CD4-positive, alpha-beta T cell (primary cell): Measurements from ENCODE around the gene HELT. TPM values are rescaled to one million over a fixed set of nuclear protein-coding genes. Genes with fewer than 3 reads are reported as not detected.

ENCODE experiments used
- ATAC-seq: fragments of 200-7000 bp; cut with Tn5 transposase; one replicate; pipeline ENCODE4 v1.10.0; 2022; ENCODE audit warnings: mild to moderate bottlenecking; ENCODE audit not compliant: poor library complexity
- CTCF ChIA-PET: fragments of 350-600 bp; sonication (Branson Sonifier 250); formaldehyde crosslinking; loops from one replicate; lab custom pipeline; 2021; ENCODE audit warnings: antibody characterized with exemption, inconsistent platforms; lab: Charles Lee
- POLR2A ChIA-PET: fragments of 350-600 bp; sonication (Branson Sonifier 250); formaldehyde crosslinking; loops from one replicate; lab custom pipeline; 2021; ENCODE audit warnings: antibody characterized with exemption, inconsistent platforms; lab: Charles Lee
- DNase-seq, 14 experiments: peaks; one replicate each; pipeline ENCODE4 v3.0.0-alpha.2; 2013 to 2020; ENCODE audit warnings: mixed read lengths in 2 of 14
- H3K27ac ChIP-seq, 2 donors: one replicate each; pipeline versions ENCODE4 v1.5.1 to v1.7.0; 2013; ENCODE audit warnings: low read length in 2 of 2, low read depth in 1 of 2, mild to moderate bottlenecking in 1 of 2
- H3K27me3 ChIP-seq, 2 experiments: 1 replicate in 1 of 2; 2 replicates in 1 of 2; pipeline versions ENCODE4 v1.6.1 to v1.7.0; 2013; ENCODE audit warnings: low read length in 2 of 2, control low read depth in 1 of 2, mild to moderate bottlenecking in 1 of 2, moderate library complexity in 1 of 2; ENCODE audit not compliant: insufficient read depth in 2 of 2, control insufficient read depth in 1 of 2
- H3K36me3 ChIP-seq: one replicate; pipeline ENCODE4 v1.6.1; 2013; ENCODE audit warnings: low read length, control low read depth; ENCODE audit not compliant: insufficient read depth
- H3K4me1 ChIP-seq: one replicate; pipeline ENCODE4 v1.6.1; 2013; ENCODE audit warnings: low read length, control low read depth; ENCODE audit not compliant: insufficient read depth
- H3K4me3 ChIP-seq: one replicate; pipeline ENCODE4 v1.5.1; 2013; ENCODE audit warnings: mild to moderate bottlenecking, low read length, moderate library complexity
- H3K9me3 ChIP-seq, 2 experiments: 1 replicate in 1 of 2; 2 replicates in 1 of 2; pipeline versions ENCODE4 v1.6.1 to v1.7.0; 2013; ENCODE audit warnings: low read length in 2 of 2, mild to moderate bottlenecking in 2 of 2, control low read depth in 1 of 2, moderate library complexity in 1 of 2; ENCODE audit not compliant: control insufficient read depth in 1 of 2, insufficient read depth in 1 of 2
- H3K27ac Mint-ChIP-seq: one replicate; pipeline ENCODE4 v1.8.0; 2020; ENCODE audit warnings: mixed read lengths
- H3K27me3 Mint-ChIP-seq: one replicate; pipeline ENCODE4 v1.8.0; 2021; ENCODE audit warnings: mixed read lengths
- H3K36me3 Mint-ChIP-seq: one replicate; pipeline ENCODE4 v1.8.0; 2021; ENCODE audit warnings: low read depth, mixed read lengths
- H3K4me1 Mint-ChIP-seq: one replicate; pipeline ENCODE4 v1.8.0; 2021; ENCODE audit warnings: low read depth, mixed read lengths
- H3K4me3 Mint-ChIP-seq: one replicate; pipeline ENCODE4 v1.8.0; 2020; ENCODE audit warnings: mild to moderate bottlenecking, mixed read lengths
- H3K9me3 Mint-ChIP-seq: one replicate; pipeline ENCODE4 v1.8.0; 2020; ENCODE audit warnings: mixed read lengths
- intact Hi-C, 2 experiments: fragments of 100-400 bp; cut with DNase I in 1 of 2; cut with micrococcal nuclease in 1 of 2; formaldehyde crosslinking; loops; one replicate each; pipeline versions ENCODE4 v1.15.1 to v1.9.0; 2023 to 2025; cut with DNase I, micrococcal nuclease
- polyA plus RNA-seq, 2 donors: library from polyadenylated mRNA; unstranded; fragments of 120-200 nt; gene quantifications; one replicate each; pipeline ENCODE4 v1.2.1, GENCODE V29; 2013
- total RNA-seq, 174 experiments: library from RNA in 2 of 174; stranded (reverse) in 2 of 174; gene quantifications; one replicate each; pipeline ENCODE4 v1.2.3 and lab custom pipeline; 2021 to 2026
- TF ChIP-seq, protein P1 (sequence below): fragments of 200-600 bp; IDR thresholded peaks from one replicate; pipeline ENCODE4 v1.8.0; 2022; ENCODE audit warnings: antibody characterized with exemption, mild to moderate bottlenecking

The HELT gene, protein sequence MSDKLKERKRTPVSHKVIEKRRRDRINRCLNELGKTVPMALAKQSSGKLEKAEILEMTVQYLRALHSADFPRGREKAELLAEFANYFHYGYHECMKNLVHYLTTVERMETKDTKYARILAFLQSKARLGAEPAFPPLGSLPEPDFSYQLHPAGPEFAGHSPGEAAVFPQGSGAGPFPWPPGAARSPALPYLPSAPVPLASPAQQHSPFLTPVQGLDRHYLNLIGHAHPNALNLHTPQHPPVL
- not detected for total RNA-seq
- polyA plus RNA-seq (2013, experiment 1 of 2) = not detected
- not detected for polyA plus RNA-seq (2013, experiment 2 of 2)
- total RNA-seq (lab: John Stamatoyannopoulos, UW) = 0 to 0.14 (median 0) reads per million in 172 experiments

DNA sequence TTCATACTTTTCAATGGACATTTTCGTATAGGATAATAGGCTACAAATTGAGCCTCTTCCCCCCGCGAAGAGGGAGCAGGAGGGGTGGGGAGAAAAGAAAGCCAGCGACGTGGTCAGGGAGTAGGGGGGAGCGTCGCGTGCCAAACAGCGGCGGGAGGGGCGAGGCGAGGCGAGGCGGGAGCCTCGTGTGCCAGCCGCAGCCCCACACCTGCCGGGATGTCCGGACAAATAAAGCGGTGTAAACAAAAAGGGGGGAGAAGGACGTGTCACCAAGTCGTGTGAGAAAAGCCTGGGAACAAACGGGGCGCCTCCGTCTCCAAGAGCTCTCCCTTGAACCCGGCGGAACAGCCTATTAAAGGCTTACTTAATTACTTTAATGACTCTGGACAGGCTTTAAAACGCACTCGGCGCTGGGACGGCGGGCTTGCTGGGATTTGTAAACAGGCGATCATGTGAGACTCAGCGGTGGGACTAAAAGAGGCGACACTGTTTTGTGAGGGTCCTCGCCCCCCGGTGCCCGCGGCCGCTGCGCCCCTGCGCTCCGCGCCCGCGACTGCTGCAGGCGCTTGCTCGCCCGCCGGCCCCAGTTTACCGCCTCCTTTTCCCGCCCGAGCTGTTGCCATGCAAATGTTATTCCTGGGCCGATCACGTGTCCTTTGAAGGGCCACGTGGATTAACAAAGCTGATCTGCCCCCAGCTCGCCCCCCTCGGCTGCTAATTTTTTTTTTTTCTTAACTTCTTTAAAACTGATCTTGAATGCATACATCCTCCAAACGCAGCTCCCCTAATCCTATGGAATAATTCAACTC is at the start of gene HELT:
HELT (plus strand) TSS at position 527 of the 809 bp plus-strand sequence. CDS start 439 bp downstream, outside the sequence.
- intact Hi-C loops = no loop called here
- Histone ChIP-seq H3K27me3 (peaks cover 62 to 84% of the 10 kb centered on the region in 2 experiments), H3K4me3 (no peak within 1 kb of the TSS), H3K27ac (no peak within 1 kb of the TSS), H3K9me3 (peaks cover 0 to 3% of the 10 kb centered on the region in 2 experiments), H3K36me3 (no peaks in the 10 kb centered on the region), H3K4me1 (peaks cover 4% of the 10 kb centered on the region)
- no peaks in the 10 kb centered on the region for H3K36me3 Mint-ChIP-seq
- no peaks in the 10 kb centered on the region for H3K9me3 Mint-ChIP-seq
- H3K4me3 Mint-ChIP-seq = no peak within 1 kb of the TSS
- DNase-seq = no peak
- no peak within 1 kb of the TSS for H3K27ac Mint-ChIP-seq
- ChIA-PET POLR2A (no interaction called here), CTCF (no interaction called here)
- peaks cover 14% of the 10 kb centered on the region for H3K4me1 Mint-ChIP-seq
- ATAC-seq = no peak
- peaks cover 82% of the 10 kb centered on the region for H3K27me3 Mint-ChIP-seq
- TF ChIP-seq, protein P1, sequence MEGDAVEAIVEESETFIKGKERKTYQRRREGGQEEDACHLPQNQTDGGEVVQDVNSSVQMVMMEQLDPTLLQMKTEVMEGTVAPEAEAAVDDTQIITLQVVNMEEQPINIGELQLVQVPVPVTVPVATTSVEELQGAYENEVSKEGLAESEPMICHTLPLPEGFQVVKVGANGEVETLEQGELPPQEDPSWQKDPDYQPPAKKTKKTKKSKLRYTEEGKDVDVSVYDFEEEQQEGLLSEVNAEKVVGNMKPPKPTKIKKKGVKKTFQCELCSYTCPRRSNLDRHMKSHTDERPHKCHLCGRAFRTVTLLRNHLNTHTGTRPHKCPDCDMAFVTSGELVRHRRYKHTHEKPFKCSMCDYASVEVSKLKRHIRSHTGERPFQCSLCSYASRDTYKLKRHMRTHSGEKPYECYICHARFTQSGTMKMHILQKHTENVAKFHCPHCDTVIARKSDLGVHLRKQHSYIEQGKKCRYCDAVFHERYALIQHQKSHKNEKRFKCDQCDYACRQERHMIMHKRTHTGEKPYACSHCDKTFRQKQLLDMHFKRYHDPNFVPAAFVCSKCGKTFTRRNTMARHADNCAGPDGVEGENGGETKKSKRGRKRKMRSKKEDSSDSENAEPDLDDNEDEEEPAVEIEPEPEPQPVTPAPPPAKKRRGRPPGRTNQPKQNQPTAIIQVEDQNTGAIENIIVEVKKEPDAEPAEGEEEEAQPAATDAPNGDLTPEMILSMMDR = no peak

DNA sequence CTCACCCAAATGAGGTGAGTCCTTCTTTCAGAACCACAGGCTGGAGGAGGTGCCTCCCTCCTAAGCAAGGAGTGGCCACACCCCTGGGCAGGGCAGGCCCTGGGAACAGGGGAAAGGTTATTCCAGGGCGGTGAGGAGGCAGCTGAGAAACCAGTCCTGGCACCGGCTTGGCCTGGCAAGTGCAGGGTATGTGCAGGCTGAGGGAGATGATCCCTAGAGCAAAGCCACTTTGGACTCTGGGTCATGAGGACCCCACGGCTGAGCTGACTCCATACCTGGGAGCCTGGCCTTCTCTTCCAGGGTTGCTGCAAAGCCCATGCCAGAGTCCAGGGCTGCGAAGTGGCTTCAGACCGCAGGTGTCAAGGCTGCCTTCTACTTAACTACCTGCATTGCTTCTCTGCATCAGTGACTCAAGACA is 49.5 kb upstream of the HELT start:
- CTCF ChIA-PET = no interaction called here
- Mint-ChIP-seq H3K9me3 (peaks cover 11% of the 10 kb centered on the region), H3K27me3 (peaks cover 24% of the 10 kb centered on the region), H3K4me1 (peaks cover 9% of the 10 kb centered on the region), H3K27ac (peak overlapping the region; percentile 85), H3K4me3 (no peak overlapping the region), H3K36me3 (peaks cover 21% of the 10 kb centered on the region)
- POLR2A ChIA-PET = no interaction called here
- H3K4me1 ChIP-seq = no peaks in the 10 kb centered on the region
- intact Hi-C loops = loop anchor here in 1 of 2 experiments (10.0 kb wide), 2 partner anchors 144 to 494 kb away; partner anchors contain the start of genes ACSL1 and IRF2
- DNase-seq (no peak), ATAC-seq (no peak)
- H3K4me3 ChIP-seq = no peak overlapping the region
- H3K27me3 ChIP-seq = no peaks in the 10 kb centered on the region
- TF ChIP-seq, protein P1 = no peak
- H3K9me3 ChIP-seq = peaks cover 0 to 21% of the 10 kb centered on the region in 2 experiments
- H3K27ac ChIP-seq = no peak overlapping the region
- no peaks in the 10 kb centered on the region for H3K36me3 ChIP-seq

DNA sequence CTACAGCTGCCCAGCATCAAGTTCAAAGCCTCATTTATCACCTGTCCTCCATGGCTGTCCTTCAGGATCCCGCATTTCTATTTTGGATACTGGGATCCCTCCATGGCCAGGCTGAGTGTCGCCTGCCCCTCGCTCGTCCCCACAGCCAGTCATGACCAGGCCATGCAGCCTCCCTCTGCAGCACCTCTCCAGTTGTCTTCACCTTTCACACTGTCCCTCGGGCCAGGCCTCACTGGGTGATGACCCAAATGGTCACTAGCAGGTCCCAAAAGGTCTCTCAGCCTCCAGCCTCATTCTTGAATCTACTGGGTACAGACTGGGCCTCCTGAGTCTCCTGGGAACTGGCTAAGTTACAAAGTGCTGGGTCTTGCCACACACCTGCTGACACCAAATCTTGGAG is 48.7 kb upstream of the HELT start:
- intact Hi-C loops = loop anchor here in 1 of 2 experiments (10.0 kb wide), 2 partner anchors 145 to 495 kb away; partner anchors contain the start of genes ACSL1 and IRF2
- Mint-ChIP-seq H3K27me3 (peaks cover 25% of the 10 kb centered on the region), H3K27ac (no peak overlapping the region)

More for the DNA sequence above, 48.7 kb upstream of the HELT start:
- POLR2A ChIA-PET = no interaction called here
- Histone ChIP-seq H3K36me3 (no peaks in the 10 kb centered on the region), H3K4me1 (no peaks in the 10 kb centered on the region), H3K4me3 (no peak overlapping the region), H3K27me3 (no peaks in the 10 kb centered on the region), H3K9me3 (peaks cover 0 to 21% of the 10 kb centered on the region in 2 experiments), H3K27ac (no peak overlapping the region)
- ATAC-seq (no peak), DNase-seq (no peak)
- CTCF ChIA-PET = no interaction called here
- no peak overlapping the region for H3K4me3 Mint-ChIP-seq
- peaks cover 16% of the 10 kb centered on the region for H3K36me3 Mint-ChIP-seq
- TF ChIP-seq, protein P1 = no peak
- peaks cover 9% of the 10 kb centered on the region for H3K4me1 Mint-ChIP-seq
- peaks cover 11% of the 10 kb centered on the region for H3K9me3 Mint-ChIP-seq
